NOMO-1 treated with DMSO at 0.1 percent for 48 hours (cell line): ENCODE measurements around the gene CORO2A.
"Not testable (repeated sequence)": the region's sequence is repeated elsewhere in the genome, so short reads cannot be mapped to it uniquely, and the experiment has no call there.

ENCODE experiments used
- DNase-seq: peaks from one replicate; lab custom pipeline; 2025; ENCODE audit not compliant: unreplicated experiment; lab: John Stamatoyannopoulos, UW

CORO2A gene

DNA sequence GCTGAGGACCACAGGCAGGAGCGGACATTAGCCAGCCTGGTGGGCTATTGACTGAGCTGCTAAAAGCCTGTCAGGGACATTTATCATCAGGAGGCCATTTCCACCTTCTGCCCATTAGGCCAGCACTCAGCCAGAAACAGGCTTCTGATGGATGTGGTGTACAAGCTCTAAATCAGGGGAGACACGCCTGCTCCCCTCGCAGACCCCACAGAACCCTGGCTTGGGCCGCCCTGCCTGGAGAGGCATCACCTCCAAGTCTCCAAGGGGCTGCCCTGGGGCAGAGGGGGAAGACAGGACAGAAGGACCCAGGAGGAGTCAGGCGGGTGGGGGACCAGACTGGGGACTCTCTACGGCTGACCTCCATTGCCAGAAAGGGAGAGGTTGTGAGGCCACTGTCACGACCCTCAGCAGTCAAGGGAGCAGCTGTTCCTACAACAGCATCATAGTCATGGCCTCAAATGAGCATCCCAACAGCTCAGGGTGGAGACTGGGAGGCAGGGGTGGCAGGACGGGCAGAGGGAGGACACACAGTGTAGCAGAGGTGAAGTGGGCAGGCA, 49.4 kb downstream of the CORO2A start:
- no peak for DNase-seq

DNA sequence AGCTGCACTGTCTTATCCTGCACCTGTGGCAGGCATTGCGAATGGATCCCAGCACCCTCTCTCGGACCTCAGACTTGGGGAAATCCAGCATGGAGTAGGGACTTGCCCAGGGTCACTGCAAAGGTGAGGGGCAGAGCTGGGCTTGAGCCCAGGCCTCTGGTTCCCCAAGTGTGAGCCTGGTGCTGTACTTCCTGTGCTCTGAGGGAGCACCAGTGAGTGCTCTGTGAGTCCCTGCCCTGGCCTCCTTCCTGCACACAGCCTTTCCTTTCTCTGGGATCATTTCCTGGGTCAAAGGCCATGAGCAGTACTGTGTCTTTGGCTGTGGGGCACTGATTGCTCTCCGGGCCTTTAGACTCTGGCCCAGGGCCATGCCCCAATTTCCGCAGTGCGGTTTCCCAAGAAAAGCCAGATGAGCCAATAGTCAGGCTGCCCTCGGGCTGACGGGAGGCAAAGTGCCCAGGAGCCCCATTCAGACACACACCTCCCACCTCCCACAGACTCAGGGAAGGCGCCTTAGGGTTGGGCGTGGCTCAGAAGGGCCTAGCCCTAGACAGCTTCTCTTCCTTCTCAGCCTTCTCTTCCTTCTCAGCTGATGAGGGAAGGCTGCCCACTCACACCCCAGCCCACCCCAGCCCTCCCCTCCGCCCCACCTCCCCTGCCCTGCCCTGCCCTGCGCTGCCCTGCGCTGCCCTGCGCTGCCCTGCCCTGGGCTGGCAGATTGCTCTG, 50.1 kb downstream of the CORO2A start:
- DNase-seq, result peak; percentile 2

DNA sequence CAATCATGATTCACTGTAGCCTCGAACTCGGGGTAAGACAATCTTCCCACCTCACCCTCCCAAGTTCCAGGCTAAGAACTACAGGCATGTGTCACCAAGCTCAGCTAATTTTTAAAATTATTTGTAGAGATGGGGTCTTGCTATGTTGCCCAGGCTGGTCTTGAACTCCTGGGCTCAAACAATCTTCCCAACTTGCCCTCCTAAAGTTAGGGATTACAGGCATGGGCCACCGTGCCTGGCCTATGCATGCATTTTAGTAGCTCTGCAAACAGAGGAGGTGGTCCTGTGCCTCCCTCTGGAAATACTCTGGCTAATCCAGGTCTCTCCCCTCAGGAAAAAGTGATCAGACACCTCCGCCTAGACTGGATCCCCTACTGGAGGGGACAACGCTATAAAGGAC, 51.9 kb downstream of the CORO2A start:
- DNase-seq, result no peak

DNA sequence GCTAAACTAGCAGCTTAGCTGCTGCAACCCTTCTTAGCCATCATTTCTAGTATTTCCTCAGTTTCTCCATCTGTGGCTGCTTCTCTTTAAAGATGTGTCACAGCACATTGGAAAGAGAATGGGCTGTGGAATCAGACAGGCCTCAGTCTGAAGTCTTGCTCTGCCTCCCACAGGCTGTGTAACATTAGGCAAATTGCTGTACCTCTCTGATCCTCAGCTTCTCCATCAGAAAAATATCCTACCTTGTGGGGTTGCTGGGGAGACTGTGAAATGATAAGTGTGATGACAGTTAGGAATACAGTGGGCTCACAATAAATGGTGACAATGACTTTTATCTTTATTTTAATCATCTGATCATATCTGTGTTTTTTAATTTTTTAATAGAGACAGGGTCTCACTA, 55.9 kb downstream of the CORO2A start:
- DNase-seq, result no peak

DNA sequence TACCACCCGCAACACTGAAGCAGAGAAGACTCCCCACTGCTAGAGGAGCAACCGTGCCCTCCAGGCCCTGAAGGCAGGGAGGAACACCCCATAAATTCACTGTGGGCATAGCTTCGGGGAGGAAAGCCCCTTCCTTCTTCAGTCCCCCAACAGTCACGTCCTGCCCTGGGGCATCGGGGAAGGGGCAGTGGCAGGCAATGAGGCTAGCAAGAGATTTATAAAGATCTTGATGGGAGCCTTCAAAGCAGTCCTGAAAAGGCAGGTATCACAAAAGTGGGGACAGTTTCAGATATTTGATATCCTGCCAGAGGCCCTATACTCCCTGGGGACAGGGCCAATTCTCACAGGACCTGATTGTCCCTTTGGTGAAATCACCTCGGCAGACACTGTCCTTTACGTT, 56.5 kb downstream of the CORO2A start:
- DNase-seq, result no peak

DNA sequence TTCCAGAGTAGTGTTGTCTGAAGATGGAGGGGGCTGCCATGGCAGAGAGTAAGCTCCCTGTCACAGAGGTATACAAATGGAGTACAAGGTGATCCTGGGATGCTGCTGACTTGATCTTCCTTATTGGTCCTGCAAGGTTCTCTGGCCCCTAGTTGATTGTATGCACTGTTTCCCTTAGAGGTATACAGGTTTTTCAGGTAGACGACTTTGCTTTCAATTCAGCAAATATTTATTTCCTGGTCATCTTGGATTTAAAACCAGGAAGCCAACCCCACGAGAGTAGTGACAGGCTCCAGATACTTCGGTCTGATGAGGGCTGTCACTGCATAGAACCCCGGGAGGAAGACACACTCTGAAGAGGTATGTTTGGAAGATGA, 56.9 kb downstream of the CORO2A start:
- DNase-seq, result no peak

DNA sequence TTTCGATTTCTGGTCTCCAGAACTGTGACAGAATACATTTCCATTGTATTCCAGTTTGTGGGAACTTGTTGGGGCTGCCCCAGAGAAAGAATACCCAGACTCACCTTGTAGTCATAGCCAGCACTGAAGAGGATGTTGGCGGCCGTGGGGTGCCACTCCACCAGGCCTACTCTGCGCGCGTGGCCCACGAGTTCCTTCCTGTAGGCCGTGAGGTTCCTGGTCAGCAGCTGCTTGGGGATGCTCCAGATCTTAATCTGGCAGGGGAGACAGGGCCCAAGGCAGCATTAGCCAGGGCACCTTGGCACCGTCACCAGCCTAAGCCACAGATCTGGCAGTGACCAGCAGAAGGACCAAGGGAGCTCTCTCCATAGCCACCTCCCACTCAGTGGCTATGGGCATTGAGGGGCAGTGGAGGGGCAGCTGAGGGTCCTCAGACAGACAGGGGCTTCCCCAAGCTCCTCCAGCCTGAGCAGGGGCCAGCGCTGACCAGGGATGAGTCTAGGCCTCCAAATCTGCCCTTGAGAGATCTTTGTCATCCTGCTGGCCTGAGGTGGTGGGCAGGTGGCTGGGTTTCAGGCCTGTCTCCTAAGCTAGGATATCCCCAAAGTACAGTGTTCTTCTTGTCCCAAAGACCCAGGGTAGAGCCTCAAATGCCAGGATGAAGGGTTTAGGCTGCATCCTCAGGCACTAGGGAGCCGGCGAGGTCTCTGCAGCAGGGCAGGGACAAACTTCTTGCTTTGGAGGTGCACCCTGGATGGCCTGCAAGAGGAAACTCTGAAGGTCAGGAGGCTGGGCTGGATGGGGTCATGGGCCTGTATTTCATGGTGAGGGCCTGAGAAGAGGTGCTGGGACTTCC, 57.5 kb downstream of the CORO2A start:
- no peak for DNase-seq

DNA sequence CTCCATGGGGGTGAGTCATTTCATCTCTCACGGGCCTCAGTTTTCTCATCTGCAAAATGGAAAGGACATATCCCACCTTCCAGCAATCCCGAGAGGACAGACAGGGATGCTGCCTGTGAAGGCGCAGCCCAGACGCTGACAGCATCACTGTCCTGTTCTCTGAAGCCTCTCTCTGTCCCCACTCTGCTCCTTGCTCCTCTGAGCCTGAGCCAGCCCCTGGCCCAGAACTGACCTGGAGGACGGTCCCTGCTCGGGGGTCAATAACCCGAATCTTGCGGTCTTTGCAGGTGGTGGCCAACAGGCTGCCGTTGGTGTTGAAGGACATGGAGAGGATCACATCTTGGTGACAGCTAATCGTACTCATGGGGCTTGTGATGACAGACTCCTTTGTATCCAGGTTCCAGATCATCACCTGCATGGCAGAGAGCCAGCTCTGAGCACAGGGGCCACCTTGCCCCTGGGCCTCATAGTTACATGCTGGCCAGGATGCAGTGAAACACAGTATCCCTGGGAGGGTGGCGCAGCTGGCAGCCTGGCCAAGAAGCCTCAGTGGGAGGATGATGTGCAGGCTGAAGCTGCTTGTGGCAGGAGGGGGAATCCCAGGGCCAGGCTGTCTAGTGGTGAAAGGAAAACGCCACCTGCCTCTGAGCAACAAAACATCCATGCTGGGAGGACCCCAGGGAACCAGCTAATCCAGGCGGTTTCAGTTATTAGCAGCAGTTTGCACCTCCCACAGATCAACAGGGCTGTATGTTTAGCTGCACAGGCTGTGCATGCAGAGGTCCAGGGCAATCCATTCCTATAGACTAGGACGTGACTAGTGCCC, 59.4 kb downstream of the CORO2A start:
- DNase-seq, result no peak

DNA sequence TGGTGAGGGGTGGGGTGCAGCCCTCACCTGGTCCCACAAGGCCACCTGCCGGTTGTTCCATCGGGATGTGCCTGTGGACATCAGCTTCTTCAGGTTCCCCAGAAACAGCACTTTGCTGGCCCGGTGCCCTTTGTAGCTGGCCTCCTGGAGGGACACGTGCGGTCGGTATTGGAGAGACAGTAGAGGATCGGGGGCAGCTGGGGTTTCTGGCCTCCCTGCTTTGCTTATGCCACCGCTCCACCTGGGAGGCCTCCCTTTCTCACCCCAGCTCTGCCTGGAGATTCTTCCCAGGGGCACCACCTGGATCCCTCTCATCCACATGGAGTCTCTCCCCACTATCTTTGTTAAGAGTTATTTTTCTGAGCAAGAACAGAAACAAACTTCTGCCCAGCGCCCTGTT, 60.3 kb downstream of the CORO2A start:
- DNase-seq, result no peak

DNA sequence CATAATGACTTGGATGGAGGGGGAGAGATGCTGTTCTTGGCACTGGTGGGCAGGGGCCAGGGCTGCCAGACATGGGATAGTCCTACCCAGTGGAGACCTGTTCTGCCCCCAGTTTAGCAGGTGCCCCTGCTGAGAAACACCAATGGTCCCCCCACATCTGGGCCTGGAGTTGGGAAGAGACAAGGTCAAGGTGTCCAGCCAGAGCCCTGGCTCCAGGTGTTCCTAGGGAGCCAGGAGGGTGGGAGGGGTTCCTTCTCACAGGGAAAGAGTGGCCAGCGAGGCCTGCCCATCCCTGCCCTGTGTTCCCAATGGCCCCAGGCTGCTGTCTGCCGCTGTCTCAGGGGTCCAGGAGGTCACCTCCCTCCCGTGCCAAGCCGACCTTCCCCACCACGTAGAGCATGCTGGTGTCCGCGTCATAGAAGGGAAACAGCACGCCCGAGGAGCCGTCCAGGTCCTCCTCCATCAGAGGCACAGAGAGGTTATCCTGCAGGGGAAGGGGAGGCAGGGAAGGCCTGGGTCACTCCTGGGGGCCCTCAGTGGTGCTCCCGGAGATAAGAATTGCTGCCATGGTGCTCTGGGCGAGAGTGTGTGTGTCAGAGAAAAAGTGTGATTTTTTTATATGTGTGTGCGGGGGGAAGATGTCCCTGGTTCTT, 61.7 kb downstream of the CORO2A start:
- DNase-seq, result no peak

DNA sequence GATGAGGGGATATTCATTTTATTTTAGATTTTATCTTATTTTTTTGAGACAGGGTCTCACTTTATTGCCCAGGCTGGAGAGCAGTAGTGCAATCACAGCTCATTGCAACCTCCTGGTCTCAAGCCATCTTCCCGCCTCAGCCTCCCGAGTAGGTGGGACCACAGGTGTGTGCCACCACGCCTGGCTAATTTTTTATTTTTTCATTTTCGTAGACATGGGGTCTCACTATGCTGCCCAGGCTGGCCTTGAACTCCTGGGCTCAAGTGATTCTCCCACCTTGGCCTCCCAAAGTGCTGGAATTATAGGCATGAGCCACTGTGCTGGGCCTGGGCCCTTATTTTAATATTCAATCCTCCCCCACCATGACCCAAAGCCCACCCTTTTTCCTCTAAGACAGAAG, 62.4 kb downstream of the CORO2A start:
- not testable (repeated sequence) for DNase-seq

DNA sequence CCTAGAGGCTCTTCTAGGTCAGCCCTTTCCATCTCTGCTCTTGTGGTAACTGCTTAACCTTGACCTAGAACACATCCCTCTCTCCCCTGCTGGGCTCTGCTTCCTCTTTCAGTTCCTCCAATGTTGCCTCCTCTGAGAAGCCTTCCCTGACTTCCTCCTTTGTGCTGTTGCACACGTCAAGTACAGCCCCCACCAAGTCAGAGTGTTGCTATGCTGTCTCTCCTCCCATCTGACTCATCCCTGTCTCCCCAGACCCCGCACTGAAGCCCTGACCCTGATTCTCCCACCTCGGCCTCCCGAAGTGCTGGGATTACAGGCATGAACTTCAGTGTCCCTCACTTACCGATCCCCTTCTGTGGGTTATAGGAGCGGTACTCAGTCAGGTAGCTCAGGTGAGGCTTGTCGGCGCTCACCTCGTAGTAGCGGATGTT, 63.0 kb downstream of the CORO2A start:
- DNase-seq, result peak; percentile 96

DNA sequence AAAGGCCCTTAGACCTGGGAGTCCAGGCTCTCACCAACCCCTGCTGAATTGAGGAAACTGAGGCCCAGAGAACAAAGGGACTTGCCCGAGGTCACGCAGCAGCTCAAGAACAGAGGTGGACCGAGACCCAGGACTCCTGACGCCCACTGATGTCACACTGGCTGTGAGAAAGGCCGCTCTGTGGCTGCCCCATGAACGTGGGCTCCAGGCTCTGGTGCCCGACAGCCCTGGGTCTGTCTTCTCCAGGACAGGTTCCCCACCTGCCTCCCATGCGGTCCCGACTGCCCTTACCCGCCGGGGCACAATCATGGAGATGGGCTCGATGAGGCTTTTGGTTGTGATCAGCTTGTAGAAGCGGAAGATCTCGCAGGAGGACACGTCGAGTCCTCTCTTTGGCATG, 64.1 kb downstream of the CORO2A start:
- no peak for DNase-seq

DNA sequence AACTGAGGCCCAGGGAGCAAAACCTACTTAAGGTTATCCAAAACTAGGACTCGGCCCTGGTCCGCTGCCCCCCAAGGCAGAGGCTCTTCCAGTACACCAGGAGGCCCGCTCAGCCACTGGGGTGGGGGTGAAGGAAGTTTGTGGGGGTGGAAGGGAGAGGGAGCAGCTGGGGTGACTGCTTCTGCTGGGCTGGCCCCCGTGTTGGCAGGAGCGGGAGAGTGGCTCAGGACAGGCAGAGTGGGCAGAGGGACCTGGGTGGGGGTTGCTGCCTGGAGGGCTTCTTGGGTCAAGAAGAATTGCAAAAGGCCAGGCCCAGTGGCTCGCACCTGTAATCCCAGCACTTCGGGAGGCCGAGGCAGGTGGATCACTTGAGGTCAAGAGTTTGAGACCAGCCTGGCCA, 65.2 kb downstream of the CORO2A start:
- DNase-seq, result no peak

DNA sequence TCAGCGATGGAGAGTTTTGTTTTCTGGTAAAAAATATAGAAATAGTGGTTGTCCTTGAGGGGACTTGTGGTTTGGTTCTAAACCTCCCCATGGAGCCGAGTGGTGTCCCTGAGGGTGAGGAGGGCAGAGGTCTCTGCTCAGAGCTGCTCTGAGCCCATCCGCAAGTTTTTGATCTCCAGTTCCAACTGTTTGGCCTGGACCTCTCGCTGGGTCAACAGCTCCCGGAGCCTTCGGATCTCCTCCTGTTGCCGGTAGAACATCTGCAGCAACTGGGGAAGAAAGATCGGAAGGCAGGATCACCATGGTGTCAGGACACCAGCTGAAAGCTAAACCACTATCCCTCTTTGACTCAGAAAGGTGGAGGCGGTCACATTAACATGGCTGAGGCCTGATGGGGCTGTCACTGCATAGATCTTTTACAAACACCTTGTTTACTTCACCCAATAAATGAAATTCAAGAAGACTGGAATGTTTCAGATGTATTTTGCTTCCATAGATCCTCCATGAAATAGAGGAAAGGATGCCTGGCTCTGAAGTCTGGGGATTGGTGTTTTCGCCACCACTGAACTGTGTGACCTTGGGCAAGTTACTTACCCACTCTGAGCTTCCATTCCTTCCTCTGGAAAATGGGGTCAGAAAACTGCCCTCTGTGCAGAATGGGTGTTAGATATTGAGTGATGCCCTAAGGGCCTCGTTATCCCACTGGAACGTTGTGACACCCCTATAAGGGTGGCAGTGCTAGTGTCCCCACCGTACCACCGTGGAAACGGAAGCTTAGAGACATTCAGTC, 67.6 kb downstream of the CORO2A start:
- DNase-seq, result no peak

DNA sequence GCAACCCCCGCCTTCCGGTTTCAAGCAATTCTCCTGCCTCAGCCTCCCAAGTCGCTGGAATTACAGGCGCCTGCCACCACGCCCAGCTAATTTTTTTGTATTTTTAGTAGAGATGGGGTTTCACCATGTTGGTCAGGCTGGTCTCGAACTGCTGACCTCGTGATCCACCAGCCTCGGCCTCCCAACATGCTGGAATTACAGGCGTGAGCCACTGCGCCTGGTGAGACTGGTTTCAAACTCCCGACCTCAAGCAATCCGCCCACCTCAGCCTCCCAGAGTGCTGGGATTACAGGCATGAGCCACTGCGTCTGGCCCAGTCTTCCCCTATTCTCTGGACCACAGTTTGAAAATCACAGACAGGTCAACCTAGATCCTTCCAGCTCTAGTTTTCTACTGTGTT, 68.3 kb downstream of the CORO2A start:
- DNase-seq, result not testable (repeated sequence)

DNA sequence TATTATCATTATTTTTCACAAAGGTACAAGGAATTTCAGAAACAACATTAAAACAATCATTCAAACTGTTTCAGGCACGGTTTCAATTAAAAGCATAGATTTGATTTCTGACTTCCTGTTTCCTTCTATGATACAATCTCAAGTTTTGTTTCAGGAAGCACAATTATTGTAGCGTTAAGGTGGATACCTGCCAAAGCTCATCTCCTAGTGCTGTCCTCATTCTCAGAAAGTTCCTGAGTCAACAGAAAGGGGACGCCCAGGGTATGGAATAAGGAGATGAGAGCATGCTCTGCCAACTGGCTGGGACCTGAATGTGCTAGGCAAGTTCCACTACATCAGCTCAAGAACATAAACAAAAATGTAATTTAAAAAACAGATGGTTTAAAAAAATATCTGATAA, 71.4 kb downstream of the CORO2A start:
- peak; percentile 27 for DNase-seq

DNA sequence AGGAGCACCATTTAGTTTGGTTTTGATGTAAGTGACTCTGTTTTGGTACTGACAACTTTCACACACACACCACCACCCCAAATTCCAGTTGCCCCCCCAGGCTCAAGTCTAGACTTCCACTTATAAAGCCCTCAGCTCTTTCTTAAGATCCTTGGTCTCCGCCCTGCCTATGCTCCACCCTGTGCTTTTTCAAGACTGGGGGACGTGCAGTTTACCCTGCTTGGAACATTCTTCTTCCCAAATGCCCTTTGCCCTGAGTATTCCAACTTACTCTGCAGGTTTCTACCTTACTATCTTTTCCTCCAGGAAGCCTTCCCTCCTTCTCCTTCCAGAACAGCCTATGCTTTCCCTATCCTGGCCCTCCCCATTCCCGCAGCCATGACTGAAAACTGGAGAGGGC, 72.0 kb downstream of the CORO2A start:
- peak; percentile 39 for DNase-seq

DNA sequence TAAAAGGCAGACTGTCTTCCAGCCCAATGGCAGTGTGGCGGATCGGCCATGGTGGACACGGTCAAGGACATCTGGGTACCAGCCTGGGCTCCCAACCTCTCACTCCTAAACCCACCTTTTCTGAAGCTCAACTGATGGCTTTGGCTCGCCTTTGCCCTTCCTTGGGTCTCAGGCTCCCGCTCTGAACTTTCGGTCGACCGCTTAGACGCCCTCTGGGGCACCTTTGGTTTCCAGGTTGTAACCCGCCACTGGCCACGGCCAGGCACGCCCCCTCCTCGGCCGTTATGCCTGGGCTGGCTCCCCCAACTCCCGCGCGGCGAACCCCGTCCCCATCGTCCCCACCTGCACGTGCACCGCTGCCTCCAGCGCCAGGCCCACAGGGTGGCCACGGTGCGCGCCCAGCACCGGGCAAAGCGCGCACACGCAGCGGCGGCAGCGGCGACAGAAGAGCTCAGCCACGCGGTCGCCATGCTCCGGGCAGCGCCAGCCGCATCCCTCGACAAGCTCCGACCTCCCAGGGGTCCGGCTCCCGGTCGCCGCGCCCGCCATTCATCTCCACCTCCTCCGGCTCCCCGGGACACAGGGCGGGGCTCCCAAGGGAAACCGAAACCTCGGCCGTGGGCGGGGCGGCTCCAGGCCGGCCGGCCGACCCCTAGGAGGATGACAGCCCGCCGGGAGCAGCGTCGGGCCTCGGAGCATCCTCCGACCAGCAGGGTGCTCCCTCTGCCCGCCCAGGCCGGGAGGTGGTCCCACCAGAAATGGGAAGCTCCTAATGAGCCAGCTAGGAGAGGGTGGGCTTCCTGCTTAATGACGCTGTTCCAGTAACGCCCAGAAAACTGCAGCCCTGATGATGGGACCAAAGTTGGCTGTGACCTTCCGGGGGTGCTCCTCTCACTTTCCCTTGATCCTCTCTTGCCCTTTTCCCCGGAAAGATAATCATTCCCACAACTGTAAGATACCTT, 73.5 kb downstream of the CORO2A start, which contains the start of gene TRIM14:
TRIM14 (minus strand) TSS at position 583 of the 962 bp plus-strand sequence; CDS start at position 549, 34 bp downstream.
- peak; percentile 61 for DNase-seq
